ENCODE measurements around the gene HMGCL.

Gene HMGCL

DNA sequence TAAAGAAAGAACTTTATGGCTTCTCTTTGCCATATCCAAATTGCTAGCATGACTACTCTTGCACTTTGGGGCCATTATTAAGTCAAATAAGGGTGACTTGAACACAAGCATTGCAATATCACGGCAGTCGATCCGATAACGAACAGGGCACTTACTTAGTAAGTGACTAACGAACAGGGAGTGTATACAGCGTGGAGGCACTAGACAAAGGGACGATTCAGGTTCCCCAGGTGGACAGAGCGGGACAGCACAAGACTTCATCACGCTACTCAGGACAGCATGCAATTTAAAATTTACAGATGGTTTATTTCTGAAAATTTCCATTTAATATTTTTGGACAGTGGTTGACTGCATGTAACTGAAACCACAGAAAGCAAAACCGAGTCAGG, 52.4 kb downstream of the HMGCL start:
- no peak for FAIRE-seq

- FAIRE-seq = no peak
These were observed 53.0 kb downstream of the HMGCL start for GRCh38 chr1:23772049-23772853.

DNA sequence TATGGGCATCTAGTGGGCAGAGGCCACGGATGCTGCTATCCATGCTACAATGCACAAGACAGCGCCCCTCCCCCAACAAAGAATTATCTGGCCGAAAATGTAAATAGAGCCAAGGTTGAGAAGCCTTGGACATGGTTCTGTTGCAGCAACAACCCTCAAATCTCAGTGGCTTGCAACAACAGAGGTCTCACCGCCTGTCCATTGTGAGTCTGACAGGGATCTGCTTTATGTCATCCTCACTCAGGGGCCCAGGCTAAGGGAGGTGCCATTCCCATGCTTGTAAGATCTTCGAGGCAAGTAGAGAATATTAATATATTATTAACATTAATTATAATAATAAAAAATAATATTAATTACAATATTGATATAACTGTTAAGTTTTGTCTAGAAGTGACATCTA, 56.5 kb downstream of the HMGCL start:
- no peak for FAIRE-seq

GRCh38 chr1:23763041-23763577, 62.1 kb downstream of the HMGCL start:
- no peak for FAIRE-seq

GRCh38 chr1:23759277-23759676, 66.0 kb downstream of the HMGCL start:
- no peak for FAIRE-seq

GRCh38 chr1:23757812-23758211, 67.4 kb downstream of the HMGCL start:
- FAIRE-seq = no peak

- FAIRE-seq = no peak
These were observed 68.6 kb downstream of the HMGCL start for GRCh38 chr1:23756676-23757075.

DNA sequence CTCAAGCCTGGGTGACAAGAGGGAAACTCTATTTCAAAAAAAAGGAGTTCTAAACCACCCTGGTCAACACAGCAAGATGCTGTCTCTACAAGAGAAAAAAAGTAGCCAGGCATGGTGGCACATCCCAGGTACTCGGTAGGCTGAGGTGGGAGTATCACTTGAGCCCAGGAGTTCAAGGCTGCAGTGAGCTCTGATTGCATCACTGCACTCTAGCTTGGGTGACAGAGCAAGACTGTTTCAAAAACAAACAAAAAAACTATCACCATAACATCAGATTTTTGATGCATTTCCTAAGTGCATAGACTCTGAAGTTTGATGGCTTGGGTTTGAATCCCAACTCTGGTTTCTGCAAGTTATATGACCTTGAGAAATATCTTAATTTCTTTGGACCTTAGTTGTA, 72.3 kb downstream of the HMGCL start:
- FAIRE-seq = no peak
